ENCODE data around the gene ELOVL7. TPM values are rescaled to one million over a fixed set of nuclear protein-coding genes. Genes with fewer than 3 reads are reported as not detected.

Gene ELOVL7
- total and polyA plus RNA-seq, 5 donors, result 0.29 to 0.97 (median 0.37) TPM

GRCh38 chr5:60705144-60705543 is 138.9 kb downstream of the ELOVL7 start:
- no peak for ATAC-seq
- no peaks in the 10 kb centered on the region for H3K27me3 ChIP-seq (ENCODE audit: control insufficient read depth, insufficient read depth)
- no peaks in the 10 kb centered on the region for H3K9me3 ChIP-seq (ENCODE audit: control insufficient read depth, low read length)
- no peak overlapping the region for H3K27ac ChIP-seq (ENCODE audit: low read length)
- no peak for DNase-seq
- intact Hi-C loops (cut with DNase I), result no loop called here
- no peaks in the 10 kb centered on the region for H3K4me1 ChIP-seq (ENCODE audit: control insufficient read depth, insufficient read depth, low read length)
- H3K4me3 ChIP-seq (ENCODE audit: low read length), result no peak overlapping the region

GRCh38 chr5:60703944-60704343 is 140.1 kb downstream of the ELOVL7 start:
- Histone ChIP-seq H3K4me1 (ENCODE audit: control insufficient read depth, insufficient read depth, low read length) (no peaks in the 10 kb centered on the region), H3K4me3 (ENCODE audit: low read length) (no peak overlapping the region), H3K27ac (ENCODE audit: low read length) (no peak overlapping the region), H3K9me3 (ENCODE audit: control insufficient read depth, low read length) (no peaks in the 10 kb centered on the region), H3K27me3 (ENCODE audit: control insufficient read depth, insufficient read depth) (no peaks in the 10 kb centered on the region)
- WGBS, result 86% methylated on average over 2 of the region's 2 CpGs
- ATAC-seq, result no peak
- intact Hi-C loops (cut with DNase I), result no loop called here
- no peak for DNase-seq

Other genes with a start within 250 kb of the ELOVL7 start
- gene DEPDC1B, start 144.1 kb downstream of the ELOVL7 start, total RNA-seq, result under 1 TPM in 2 of 4 donors, not detected in 2; 0.24 to 0.54 TPM
- 0.05 TPM for gene DEPDC1B, start 144.1 kb downstream of the ELOVL7 start, polyA plus RNA-seq
- gene ERCC8, start 100.8 kb upstream of the ELOVL7 start, total RNA-seq, result 1 to 10 TPM; 6.7 to 9.6 (median 8.1) TPM
- 5.1 TPM for gene ERCC8, start 100.8 kb upstream of the ELOVL7 start, polyA plus RNA-seq
- gene NDUFAF2, start 100.9 kb upstream of the ELOVL7 start, total RNA-seq, result 10 to 100 TPM; 32.0 to 38.8 (median 34.6) TPM
- gene NDUFAF2, start 100.9 kb upstream of the ELOVL7 start, polyA plus RNA-seq, result 74.6 TPM